Bladder microvascular endothelial cell (primary cell): ENCODE data around the gene ANKRD33B. TPM values are rescaled to one million over a fixed set of nuclear protein-coding genes. Genes with fewer than 3 reads are reported as not detected.

Experiments
- total RNA-seq: library from RNA; depleted of rRNA; stranded (reverse); fragments of >200 nt; gene quantifications from 2 replicates; pipeline ENCODE4 v1.2.3, GENCODE V29; 2014

ANKRD33B gene
- 0.65 and 6.9 TPM in 2 replicates for total RNA-seq

DNA sequence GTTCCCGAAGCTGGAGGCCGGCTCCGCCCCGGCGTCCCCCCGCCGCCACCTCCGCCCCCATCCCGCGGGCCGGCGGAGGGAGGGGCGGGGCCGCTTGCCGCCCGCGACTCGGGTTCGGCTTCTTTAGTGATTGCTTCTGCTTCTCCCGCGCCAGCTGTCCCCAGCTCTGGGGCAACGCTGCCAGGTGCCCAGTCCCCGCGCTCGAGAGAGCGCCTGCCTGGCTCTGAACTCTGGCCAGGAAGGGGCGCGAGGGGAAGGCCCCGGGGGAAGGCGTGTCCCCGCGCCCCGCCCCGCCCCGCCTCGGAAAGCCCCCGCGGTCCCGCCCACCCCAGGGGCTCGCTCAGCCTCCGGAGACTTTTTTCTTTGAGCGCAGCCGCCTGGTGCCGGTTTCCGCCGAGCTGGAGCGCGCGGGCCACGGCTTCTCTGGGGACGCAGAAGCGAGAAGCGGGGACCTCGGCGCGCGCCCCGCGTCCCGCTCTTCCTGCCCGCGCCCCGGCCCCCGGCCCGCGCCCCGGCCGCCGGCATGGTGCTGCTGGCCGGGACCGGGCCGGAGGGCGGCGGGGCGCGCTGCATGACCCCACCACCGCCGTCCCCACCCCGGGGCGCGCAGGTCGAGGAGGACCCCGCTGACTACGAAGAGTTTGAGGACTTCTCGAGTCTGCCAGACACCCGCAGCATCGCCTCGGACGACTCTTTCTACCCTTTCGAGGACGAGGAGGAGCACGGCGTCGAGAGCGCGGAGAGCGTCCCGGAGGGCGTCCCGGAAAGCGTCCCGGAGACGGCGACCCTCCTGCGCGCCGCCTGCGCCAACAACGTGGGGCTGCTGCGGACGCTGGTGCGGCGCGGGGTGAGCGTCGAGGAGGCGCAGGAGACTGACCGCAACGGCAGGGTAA, at the start of gene ANKRD33B:
TSS of gene ANKRD33B (plus strand) at position 126 of the 893 bp plus-strand sequence. CDS start at position 524, 398 bp downstream.

Other genes with a start within 250 kb of the ANKRD33B start
- gene MARCHF6, start 210.4 kb upstream of the ANKRD33B start, total RNA-seq, result 31.4 and 160 TPM in 2 replicates
- 0.25 and 1.6 TPM in 2 replicates for gene ROPN1L, start 122.2 kb upstream of the ANKRD33B start, total RNA-seq
- gene DAP, start 197.2 kb downstream of the ANKRD33B start, total RNA-seq, result 23.2 and 35.0 TPM in 2 replicates